HG03175 (cell line): ENCODE results near the gene RNU6-1.

Source experiments
- ATAC-seq: cut with Tn5 transposase; IDR thresholded peaks from one replicate; pipeline ENCODE4 v1.9.1; 2021; ENCODE audit warnings: mild to moderate bottlenecking, moderate library complexity; ENCODE audit not compliant: unreplicated experiment

Gene RNU6-1

DNA sequence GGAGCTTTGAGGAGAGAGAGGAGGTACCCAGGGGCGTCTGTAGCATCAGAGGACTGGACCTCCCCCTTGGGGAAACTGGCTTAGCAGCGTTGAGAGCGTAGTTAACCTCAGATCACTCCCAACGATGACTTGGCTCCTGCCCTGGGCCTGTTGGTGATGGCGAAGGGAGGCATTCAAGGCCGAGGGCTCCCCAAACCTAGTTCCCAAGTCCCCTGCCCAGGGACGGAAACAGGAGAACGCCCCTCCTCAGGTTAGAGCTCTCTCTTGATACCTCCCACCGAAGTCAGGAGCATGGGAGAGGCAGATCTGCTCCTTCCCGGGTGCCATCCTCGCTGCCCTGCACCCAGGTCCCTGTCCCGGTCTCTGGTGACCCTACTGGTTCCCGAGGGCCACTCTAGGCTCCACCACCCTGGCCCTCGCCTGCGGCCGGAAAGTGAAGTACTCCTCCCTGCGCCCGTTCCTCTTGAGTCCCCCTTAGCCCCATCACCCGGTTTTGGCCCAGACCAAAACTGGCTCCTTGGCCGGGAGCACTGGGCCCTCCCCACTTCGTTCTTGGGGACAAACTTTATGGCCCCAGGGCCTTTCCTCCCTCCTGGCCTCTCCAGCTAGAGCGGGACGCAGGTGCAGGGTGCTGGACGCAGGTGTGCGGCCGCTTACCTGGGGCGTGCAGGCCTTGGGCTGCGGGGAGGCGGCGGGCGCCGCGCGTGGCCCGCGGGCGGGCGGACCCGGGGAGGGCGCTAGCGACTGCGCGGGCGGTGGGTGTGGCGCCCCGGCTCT, 17.1 kb downstream of the RNU6-1 start:
- no peak for ATAC-seq

DNA sequence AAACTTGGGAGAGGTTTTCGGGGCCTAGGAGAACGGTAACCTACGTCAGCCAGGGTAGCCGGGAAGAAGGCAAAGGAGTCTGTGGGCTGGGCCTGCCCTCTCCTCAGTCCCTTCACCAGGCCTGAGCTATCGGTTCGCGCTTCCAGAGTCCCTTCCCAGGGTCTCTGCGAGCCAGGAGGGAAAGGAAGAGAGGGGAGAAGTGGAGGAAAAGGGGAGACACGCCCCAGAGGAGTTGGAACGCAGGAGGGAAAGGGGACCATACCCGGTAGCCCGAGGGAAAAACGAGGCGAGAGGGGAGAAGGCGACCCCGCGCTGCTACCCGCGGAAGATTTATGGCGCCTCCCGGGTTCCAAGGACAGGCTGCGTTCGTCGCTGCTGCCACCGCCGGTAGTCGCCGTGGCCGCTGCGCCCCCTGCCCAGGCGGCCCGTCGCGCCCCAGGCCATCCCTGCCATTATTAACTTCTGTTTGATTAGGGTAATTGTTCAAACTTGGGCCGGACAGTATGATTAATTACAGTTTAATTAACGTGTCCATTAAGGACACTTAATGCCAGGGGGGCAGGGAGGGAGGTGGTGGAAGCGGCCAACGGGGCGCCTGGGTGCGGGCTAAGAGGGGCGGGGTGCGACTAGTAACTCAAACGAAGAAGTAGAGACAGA, 17.9 kb downstream of the RNU6-1 start:
- no peak for ATAC-seq

GRCh38 chr15:67820992-67821783, 18.7 kb downstream of the RNU6-1 start:
- ATAC-seq: no peak

- no peak for ATAC-seq
These were observed 19.5 kb downstream of the RNU6-1 start for GRCh38 chr15:67820122-67820991.

DNA sequence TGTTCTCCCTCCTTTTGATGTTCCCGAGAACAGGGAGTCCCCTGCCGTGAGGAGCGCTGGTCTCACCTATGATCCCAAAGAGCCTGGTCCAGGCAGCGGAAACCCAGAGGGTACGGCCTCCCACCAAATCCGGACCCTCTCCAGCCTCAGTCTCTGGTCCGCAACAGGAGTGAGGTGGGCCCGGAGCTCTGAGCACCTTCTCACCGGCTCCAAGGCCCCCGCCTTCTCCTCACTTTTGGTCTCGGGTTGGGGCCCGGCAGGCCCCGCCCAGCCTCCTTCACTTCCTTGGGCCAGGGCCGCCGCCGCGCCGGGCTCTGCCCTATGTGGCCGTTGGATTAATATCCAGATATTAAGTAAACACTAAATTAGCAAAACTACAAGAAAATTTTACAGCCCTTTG, 20.2 kb downstream of the RNU6-1 start:
- ATAC-seq: no peak

DNA sequence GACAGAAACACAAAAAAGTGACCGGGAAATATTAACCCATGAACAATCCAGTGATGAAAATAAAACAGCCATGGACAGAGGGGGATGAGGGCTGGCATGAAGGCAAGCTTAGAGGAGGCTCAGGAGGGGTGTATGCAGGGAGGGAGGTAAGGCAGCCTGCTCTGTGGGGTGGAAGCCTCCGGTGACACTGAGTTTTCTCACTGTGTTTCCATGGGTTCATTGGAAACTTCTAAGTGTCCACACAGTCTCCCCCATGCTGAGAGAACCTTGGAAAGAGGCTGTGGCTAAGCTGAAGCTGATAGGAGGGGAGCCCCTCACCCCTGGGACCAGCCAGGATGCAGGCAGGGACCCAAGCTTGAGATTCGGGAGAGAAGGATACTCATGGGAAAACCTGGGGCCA, 21.4 kb downstream of the RNU6-1 start:
- ATAC-seq: no peak

DNA sequence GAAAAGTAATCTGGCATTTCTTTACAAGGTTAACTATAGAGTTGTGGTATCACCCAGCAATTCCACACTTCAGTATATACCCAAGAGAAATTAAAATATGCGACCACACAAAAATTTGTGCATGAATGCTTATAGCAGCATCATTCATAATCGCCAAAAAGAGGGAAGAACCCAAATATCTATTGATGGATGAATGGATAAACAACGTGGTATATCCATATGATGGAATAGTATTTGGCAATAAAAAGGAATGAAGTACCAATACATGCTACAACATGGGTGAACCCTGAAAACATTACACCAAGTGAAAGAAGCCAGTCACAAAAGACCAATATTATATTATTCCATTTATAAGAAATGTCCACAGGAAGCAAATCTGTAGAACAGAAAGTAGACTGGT, 23.2 kb downstream of the RNU6-1 start:
- ATAC-seq: no peak

GRCh38 chr15:67815036-67815592, 24.7 kb downstream of the RNU6-1 start:
- no peak for ATAC-seq

DNA sequence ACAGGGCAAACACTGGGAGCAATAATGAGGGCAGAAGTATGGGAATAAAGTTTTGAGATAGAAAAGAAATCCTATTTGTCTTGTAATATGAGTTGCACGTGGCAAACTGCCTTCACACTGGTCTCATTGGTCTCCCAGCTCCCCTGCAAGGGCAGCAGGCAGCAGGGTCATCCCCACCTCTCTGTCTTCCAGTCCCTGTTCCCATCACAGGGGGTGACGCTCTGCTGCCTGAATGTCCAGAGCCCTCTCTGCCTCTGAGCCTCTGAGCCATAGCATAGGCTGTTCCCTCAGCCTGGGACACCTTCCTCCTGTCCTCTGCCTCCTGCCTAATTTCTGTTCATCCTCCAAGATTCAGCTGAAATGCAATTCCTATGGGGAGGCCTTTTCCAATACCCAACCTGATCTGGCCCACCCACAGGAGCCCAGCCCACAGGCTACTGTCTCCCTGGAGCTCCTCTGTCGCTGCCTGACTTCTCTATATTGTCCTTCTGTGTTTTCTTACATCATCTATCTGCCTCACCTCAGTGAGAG, 26.7 kb downstream of the RNU6-1 start:
- ATAC-seq: no peak

GRCh38 chr15:67812241-67812644, 27.6 kb downstream of the RNU6-1 start:
- ATAC-seq: no peak

DNA sequence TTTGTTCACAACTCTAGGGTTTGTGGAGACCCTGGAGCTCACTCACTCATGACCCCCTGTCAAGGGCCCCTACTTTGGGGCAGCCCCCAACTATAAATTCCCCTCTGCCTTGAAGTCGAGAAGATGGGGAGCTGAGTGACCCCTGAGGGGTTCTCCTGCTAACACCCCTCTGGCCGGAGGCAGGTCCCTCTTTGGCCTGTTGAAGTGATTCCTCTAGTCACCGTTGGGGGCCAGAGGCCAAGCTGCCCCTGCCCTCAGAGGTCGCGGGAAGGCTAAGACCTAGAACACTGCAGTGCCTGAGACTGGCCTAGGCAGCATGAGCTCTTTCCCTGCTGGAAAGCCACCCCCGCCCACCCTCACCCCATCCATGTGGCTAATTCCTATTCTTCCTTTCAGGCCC, 30.0 kb downstream of the RNU6-1 start:
- no peak for ATAC-seq

- ATAC-seq: no peak
These were observed 30.4 kb downstream of the RNU6-1 start for GRCh38 chr15:67809441-67809840.

- no peak for ATAC-seq
These were observed 31.0 kb downstream of the RNU6-1 start for GRCh38 chr15:67808821-67809220.

GRCh38 chr15:67807836-67808235, 32.0 kb downstream of the RNU6-1 start:
- no peak for ATAC-seq

- no peak for ATAC-seq
These were observed 32.7 kb downstream of the RNU6-1 start for GRCh38 chr15:67807141-67807540.

GRCh38 chr15:67806536-67806935, 33.3 kb downstream of the RNU6-1 start:
- no peak for ATAC-seq

GRCh38 chr15:67805666-67806516, 34.0 kb downstream of the RNU6-1 start:
- no peak for ATAC-seq

GRCh38 chr15:67805008-67805665, 34.7 kb downstream of the RNU6-1 start:
- ATAC-seq: no peak
